PC-9 (cell line): ENCODE measurements around the gene ZFR2.

Source experiments
- CTCF ChIP-seq: fragments of 200-600 bp; sonication (generic); conservative IDR thresholded peaks from 2 replicates; pipeline ENCODE4 v1.6.1; 2017; ENCODE audit warnings: mixed run types, antibody characterized with exemption, mild to moderate bottlenecking, moderate library complexity
- EZH2 ChIP-seq: fragments of 200-600 bp; sonication (generic); IDR thresholded peaks from 2 replicates; pipeline ENCODE4 v1.8.0; 2017; ENCODE audit warnings: antibody characterized with exemption, low read depth

GRCh38 chr19:3767050-3767449 is 101.8 kb downstream of the ZFR2 start:
- TF ChIP-seq CTCF = no peak
- no peak for TF ChIP-seq EZH2
